22Rv1 (cell line): ENCODE results near the gene NME7.

Source experiments
- ZFX ChIP-seq: fragments of 450-650 bp; IDR thresholded peaks from 2 replicates; pipeline ENCODE4 v1.6.1; 2017; ENCODE audit warnings: antibody characterized with exemption, borderline replicate concordance
- TF ChIP-seq, protein P1 (sequence below): fragments of 450-650 bp; IDR thresholded peaks from 2 replicates; pipeline ENCODE4 v1.5.1; 2017; ENCODE audit warnings: mild to moderate bottlenecking

- TF ChIP-seq, protein P1, sequence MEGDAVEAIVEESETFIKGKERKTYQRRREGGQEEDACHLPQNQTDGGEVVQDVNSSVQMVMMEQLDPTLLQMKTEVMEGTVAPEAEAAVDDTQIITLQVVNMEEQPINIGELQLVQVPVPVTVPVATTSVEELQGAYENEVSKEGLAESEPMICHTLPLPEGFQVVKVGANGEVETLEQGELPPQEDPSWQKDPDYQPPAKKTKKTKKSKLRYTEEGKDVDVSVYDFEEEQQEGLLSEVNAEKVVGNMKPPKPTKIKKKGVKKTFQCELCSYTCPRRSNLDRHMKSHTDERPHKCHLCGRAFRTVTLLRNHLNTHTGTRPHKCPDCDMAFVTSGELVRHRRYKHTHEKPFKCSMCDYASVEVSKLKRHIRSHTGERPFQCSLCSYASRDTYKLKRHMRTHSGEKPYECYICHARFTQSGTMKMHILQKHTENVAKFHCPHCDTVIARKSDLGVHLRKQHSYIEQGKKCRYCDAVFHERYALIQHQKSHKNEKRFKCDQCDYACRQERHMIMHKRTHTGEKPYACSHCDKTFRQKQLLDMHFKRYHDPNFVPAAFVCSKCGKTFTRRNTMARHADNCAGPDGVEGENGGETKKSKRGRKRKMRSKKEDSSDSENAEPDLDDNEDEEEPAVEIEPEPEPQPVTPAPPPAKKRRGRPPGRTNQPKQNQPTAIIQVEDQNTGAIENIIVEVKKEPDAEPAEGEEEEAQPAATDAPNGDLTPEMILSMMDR: no peak
- TF ChIP-seq ZFX: no peak
Observed at GRCh38 chr1:169142129-169142528, 225.5 kb downstream of the NME7 start.
